HEK293 (cell line): Measurements from ENCODE around the gene REM2.

Source experiments
- HIC1 ChIP-seq: fragments of 450-650 bp; formaldehyde crosslinking; IDR thresholded peaks from 2 replicates; pipeline ENCODE4 v1.5.1; 2016; ENCODE audit warnings: missing biosample characterization, missing genetic modification characterization
- KLF9 ChIP-seq: fragments of 450-650 bp; formaldehyde crosslinking; IDR thresholded peaks from 2 replicates; pipeline ENCODE4 v1.5.1; 2016; ENCODE audit warnings: missing biosample characterization, missing genetic modification characterization, low read depth
- OVOL3 ChIP-seq: fragments of 450-650 bp; formaldehyde crosslinking; IDR thresholded peaks from 2 replicates; pipeline ENCODE4 v1.5.1; 2016; ENCODE audit warnings: missing biosample characterization, missing genetic modification characterization
- PRDM10 ChIP-seq: fragments of 450-650 bp; formaldehyde crosslinking; IDR thresholded peaks from 2 replicates; pipeline ENCODE4 v1.5.1; 2016; ENCODE audit warnings: missing biosample characterization, missing genetic modification characterization
- REPIN1 ChIP-seq: fragments of 450-650 bp; formaldehyde crosslinking; IDR thresholded peaks from 2 replicates; pipeline ENCODE4 v1.5.1; 2017; ENCODE audit warnings: missing biosample characterization, missing genetic modification characterization, low read depth
- SP2 ChIP-seq: fragments of 450-650 bp; formaldehyde crosslinking; IDR thresholded peaks from 2 replicates; pipeline ENCODE4 v1.5.1; 2016; ENCODE audit warnings: missing biosample characterization, missing genetic modification characterization
- SP7 ChIP-seq: fragments of 450-650 bp; formaldehyde crosslinking; IDR thresholded peaks from 2 replicates; pipeline ENCODE4 v1.5.1; 2016; ENCODE audit warnings: missing biosample characterization, missing genetic modification characterization
- ZBTB8A ChIP-seq: fragments of 450-650 bp; formaldehyde crosslinking; IDR thresholded peaks from 2 replicates; pipeline ENCODE4 v1.5.1; 2016; ENCODE audit warnings: missing biosample characterization, missing genetic modification characterization
- ZIC2 ChIP-seq: fragments of 450-650 bp; formaldehyde crosslinking; IDR thresholded peaks from 2 replicates; pipeline ENCODE4 v1.5.1; 2016; ENCODE audit warnings: missing biosample characterization, missing genetic modification characterization
- ZNF132 ChIP-seq: fragments of 450-650 bp; formaldehyde crosslinking; IDR thresholded peaks from 2 replicates; pipeline ENCODE4 v1.5.1; 2017; ENCODE audit warnings: missing biosample characterization, missing genetic modification characterization, borderline replicate concordance
- ZNF175 ChIP-seq: fragments of 450-650 bp; formaldehyde crosslinking; IDR thresholded peaks from 2 replicates; pipeline ENCODE4 v1.5.1; 2016; ENCODE audit warnings: missing biosample characterization, missing genetic modification characterization
- ZNF202 ChIP-seq: fragments of 450-650 bp; formaldehyde crosslinking; IDR thresholded peaks from 2 replicates; pipeline ENCODE4 v1.5.1; 2016; ENCODE audit warnings: missing biosample characterization, missing genetic modification characterization, borderline replicate concordance
- ZNF24 ChIP-seq: fragments of 450-650 bp; formaldehyde crosslinking; IDR thresholded peaks from 2 replicates; pipeline ENCODE4 v1.5.1; 2016; ENCODE audit warnings: missing biosample characterization, missing genetic modification characterization
- ZNF292 ChIP-seq: fragments of 450-650 bp; formaldehyde crosslinking; IDR thresholded peaks from 2 replicates; pipeline ENCODE4 v1.5.1; 2016; ENCODE audit warnings: low read depth, missing biosample characterization, missing genetic modification characterization, borderline replicate concordance
- ZNF350 ChIP-seq: fragments of 450-650 bp; formaldehyde crosslinking; IDR thresholded peaks from 2 replicates; pipeline ENCODE4 v1.5.0; 2017; ENCODE audit warnings: missing biosample characterization, mild to moderate bottlenecking, missing genetic modification characterization
- ZNF37A ChIP-seq: fragments of 450-650 bp; IDR thresholded peaks from 2 replicates; pipeline ENCODE4 v1.5.1; 2018; ENCODE audit warnings: missing biosample characterization, missing genetic modification characterization
- ZNF394 ChIP-seq: fragments of 450-650 bp; formaldehyde crosslinking; IDR thresholded peaks from 2 replicates; pipeline ENCODE4 v1.5.1; 2016; ENCODE audit warnings: missing biosample characterization, missing genetic modification characterization, mild to moderate bottlenecking, moderate library complexity, borderline replicate concordance
- ZNF423 ChIP-seq: fragments of 450-650 bp; formaldehyde crosslinking; IDR thresholded peaks from 2 replicates; pipeline ENCODE4 v1.5.1; 2016; ENCODE audit warnings: missing biosample characterization, missing genetic modification characterization
- ZNF449 ChIP-seq: fragments of 450-650 bp; formaldehyde crosslinking; IDR thresholded peaks from 2 replicates; pipeline ENCODE4 v1.5.1; 2017; ENCODE audit warnings: missing biosample characterization, mild to moderate bottlenecking, missing genetic modification characterization, moderate library complexity
- ZNF473 ChIP-seq: fragments of 450-650 bp; formaldehyde crosslinking; IDR thresholded peaks from 2 replicates; pipeline ENCODE4 v1.5.1; 2017; ENCODE audit warnings: missing biosample characterization, missing genetic modification characterization
- ZNF501 ChIP-seq: fragments of 450-650 bp; formaldehyde crosslinking; IDR thresholded peaks from 2 replicates; pipeline ENCODE4 v1.5.1; 2016; ENCODE audit warnings: missing biosample characterization, missing genetic modification characterization
- ZNF513 ChIP-seq: fragments of 450-650 bp; IDR thresholded peaks from 2 replicates; pipeline ENCODE4 v1.5.1; 2018; ENCODE audit warnings: missing biosample characterization, missing genetic modification characterization
- ZNF623 ChIP-seq: fragments of 450-650 bp; formaldehyde crosslinking; IDR thresholded peaks from 2 replicates; pipeline ENCODE4 v1.5.1; 2016; ENCODE audit warnings: missing biosample characterization, missing genetic modification characterization
- ZNF639 ChIP-seq: fragments of 450-650 bp; formaldehyde crosslinking; IDR thresholded peaks from 2 replicates; pipeline ENCODE4 v1.5.1; 2016; ENCODE audit warnings: missing biosample characterization, missing genetic modification characterization
- ZNF654 ChIP-seq: fragments of 450-650 bp; formaldehyde crosslinking; IDR thresholded peaks from 2 replicates; pipeline ENCODE4 v1.5.1; 2016; ENCODE audit warnings: low read depth, missing biosample characterization, missing genetic modification characterization
- ZNF76 ChIP-seq: fragments of 450-650 bp; formaldehyde crosslinking; IDR thresholded peaks from 2 replicates; pipeline ENCODE4; 2016; ENCODE audit warnings: low read depth, missing biosample characterization, missing genetic modification characterization, borderline replicate concordance
- ZSCAN30 ChIP-seq: fragments of 450-650 bp; IDR thresholded peaks from 2 replicates; pipeline ENCODE4 v1.5.1; 2018; ENCODE audit warnings: missing biosample characterization, mild to moderate bottlenecking, missing genetic modification characterization, moderate library complexity
- ZXDB ChIP-seq: fragments of 450-650 bp; formaldehyde crosslinking; IDR thresholded peaks from 2 replicates; pipeline ENCODE4 v1.5.1; 2016; ENCODE audit warnings: missing biosample characterization, missing genetic modification characterization

Gene REM2

GRCh38 chr14:22929104-22929960, 46.3 kb downstream of the REM2 start, which contains the start of gene PRMT5 (continued):
- TF ChIP-seq ZIC2 (tag by site-specific recombination), result peak; percentile 81
- TF ChIP-seq ZNF24 (tag by site-specific recombination), result peak; percentile 76
- TF ChIP-seq ZNF132 (tag by site-specific recombination), result no peak
- TF ChIP-seq ZNF501 (tag by site-specific recombination), result no peak; the same call in none of the 2 replicates
- no peak for TF ChIP-seq HIC1 (tag by site-specific recombination)
- TF ChIP-seq ZNF76 (tag by site-specific recombination), result peak; percentile 92
- TF ChIP-seq ZXDB, result peak; percentile 61
- TF ChIP-seq OVOL3 (tag by site-specific recombination), result no peak
- TF ChIP-seq ZNF394, result peak; percentile 36; the same call in 1 of the 2 replicates
- TF ChIP-seq ZNF639 (tag by site-specific recombination), result peak; percentile 86
- TF ChIP-seq SP7 (tag by site-specific recombination), result 0 out of 2 replicates have a peak, but pooled peaks have one; percentile 37
- no peak; the same call in none of the 2 replicates for TF ChIP-seq ZNF423 (tag by site-specific recombination)
- TF ChIP-seq ZNF202, result no peak
- TF ChIP-seq ZNF175, result no peak
- TF ChIP-seq ZNF292 (tag by site-specific recombination), result no peak
- TF ChIP-seq ZBTB8A, result peak; percentile 25
- no peak for TF ChIP-seq ZNF350 (tag by site-specific recombination)
- TF ChIP-seq ZNF473, result no peak
- no peak for TF ChIP-seq ZNF654
- TF ChIP-seq PRDM10 (tag by site-specific recombination), result peak; percentile 81; the same call in 1 of the 2 replicates
- TF ChIP-seq SP2 (tag by site-specific recombination), result peak; percentile 91
- TF ChIP-seq ZNF513 (tag by site-specific recombination), result 0 out of 2 replicates have a peak, but pooled peaks have one; percentile 32
- 0 out of 2 replicates have a peak, but pooled peaks have one; percentile 5 for TF ChIP-seq KLF9 (tag by site-specific recombination)
- peak; percentile 84 for TF ChIP-seq ZSCAN30 (tag by site-specific recombination)
- TF ChIP-seq REPIN1 (tag by site-specific recombination), result 0 out of 2 replicates have a peak, but pooled peaks have one; percentile 75
- TF ChIP-seq ZNF623 (tag by site-specific recombination), result peak; percentile 27; the same call in 1 of the 2 replicates
- no peak for TF ChIP-seq ZNF37A (tag by site-specific recombination)
- peak; percentile 62; the same call in 1 of the 2 replicates for TF ChIP-seq ZNF449 (tag by site-specific recombination)
